ENCODE results near the gene LRRC59. TPM values are rescaled to one million over a fixed set of nuclear protein-coding genes. Genes with fewer than 3 reads are reported as not detected.

LRRC59 gene
- total RNA-seq (2014; rRNA removed; shearing (Covaris generic)) = 109 and 124 TPM in 2 replicates
- polyA plus RNA-seq (2016; fragmentation: Nextera tagmentation; extraction: Ambion mirVana) = 46.4 and 47.1 TPM in 2 replicates
- long read RNA-seq, transcript LRRC59-201 (7 exons, 2,910 nt) = major isoform, 21 of 25 reads
- long read RNA-seq, partial matches to known transcripts = 0 of 25 reads
- long read RNA-seq, other reads (novel, unspliced or antisense) = 4 of 25 reads

DNA sequence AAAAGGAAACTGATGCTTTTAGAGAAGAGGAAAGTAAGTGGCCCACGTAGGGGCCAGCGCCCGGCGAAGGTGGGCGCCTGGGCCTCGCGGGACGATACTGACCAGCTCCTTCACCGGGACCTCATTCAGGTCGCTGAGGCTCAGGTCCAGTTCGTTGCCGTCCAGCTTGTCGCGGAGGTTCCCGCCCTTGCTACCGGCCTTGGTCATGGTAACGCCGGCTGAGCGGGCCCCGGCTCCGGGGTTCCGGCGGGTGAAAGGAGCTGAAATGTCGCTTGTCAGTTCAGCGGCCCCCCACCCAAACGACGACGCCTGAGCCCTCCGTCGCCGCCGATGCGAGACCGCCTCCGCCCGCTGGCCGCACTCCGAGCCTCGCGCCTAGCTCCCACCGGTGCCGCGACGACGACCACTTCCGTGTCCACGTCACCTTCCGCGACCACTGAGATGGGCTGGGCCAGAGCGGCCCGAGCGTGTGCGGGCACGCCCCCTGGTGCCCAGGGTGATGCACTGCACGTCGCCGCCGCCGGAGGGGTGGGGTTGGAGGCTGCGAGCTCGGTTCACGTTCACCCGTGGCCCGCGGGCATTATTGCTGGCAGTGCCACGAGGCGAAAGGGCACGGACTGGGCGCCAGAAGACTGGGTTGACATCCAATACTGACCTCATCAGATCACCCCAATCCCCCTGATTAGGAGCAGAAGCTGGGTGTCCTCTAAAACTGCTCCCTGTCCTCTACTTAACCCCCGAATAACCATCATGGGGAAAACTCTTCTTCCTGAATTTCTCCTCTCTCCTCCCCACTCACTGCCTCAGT is at the start of gene LRRC59:
LRRC59 (minus strand) TSS at position 413 of the 808 bp plus-strand sequence; CDS start at position 207, 206 bp downstream.
- H3K27ac Mint-ChIP-seq = no peak within 1 kb of the TSS
- DNase-seq (ENCODE audit: low spot score) (peak; percentile 79), ATAC-seq (peak; percentile 96)
- Histone ChIP-seq H4K20me1 (replicated peaks; ENCODE audit: insufficient read depth) (peaks cover 27% of the 10 kb centered on the region), H3K9me2 (ENCODE audit: insufficient read depth) (no peaks in the 10 kb centered on the region), H3K4me2 (peak within 1 kb of the TSS; percentile 98), H3K27me3 (ENCODE audit: insufficient read depth) (no peaks in the 10 kb centered on the region), H3F3A (replicated peaks; ENCODE audit: low read depth) (no peaks in the 10 kb centered on the region), H3K27ac (ENCODE audit: low read depth) (no peak within 1 kb of the TSS), H3K79me2 (replicated peaks; ENCODE audit: insufficient read depth) (peaks cover 25% of the 10 kb centered on the region), H3K36me3 (ENCODE audit: insufficient read depth) (peaks cover 20% of the 10 kb centered on the region), H3K4me1 (ENCODE audit: insufficient read depth) (peaks cover 4% of the 10 kb centered on the region; the same call in 1 of the 2 replicates), H2AFZ (peak within 1 kb of the TSS; percentile 99), H3K4me3 (peak within 1 kb of the TSS; percentile 98)
- H3K4me3 Mint-ChIP-seq = peak within 1 kb of the TSS; percentile 87
- peaks cover 16% of the 10 kb centered on the region; the same call in 1 of the 3 replicates for H3K9me3 Mint-ChIP-seq
- peaks cover 6% of the 10 kb centered on the region for H3K27me3 Mint-ChIP-seq (ENCODE audit: insufficient read depth, low read depth, poor library complexity)
- H3K36me3 Mint-ChIP-seq (ENCODE audit: low read depth) = peaks cover 29% of the 10 kb centered on the region
- peaks cover 10% of the 10 kb centered on the region for H3K4me1 Mint-ChIP-seq
- TF ChIP-seq ZNF331 (CRISPR knock-in tag; IDR thresholded peaks at IDR 0.05; ENCODE audit: low read depth) (no peak), POLR2AphosphoS5 (IDR thresholded peaks at IDR 0.05; ENCODE audit: low read depth) (peak; percentile 93), CREB1 (CRISPR knock-in tag; IDR thresholded peaks at IDR 0.05; ENCODE audit: low read depth) (peak; percentile 95), ZNF114 (CRISPR knock-in tag; IDR thresholded peaks at IDR 0.05) (no peak), EZH2phosphoT487 (IDR thresholded peaks at IDR 0.05; ENCODE audit: unreplicated experiment) (no peak), NANOG (IDR thresholded peaks at IDR 0.05; ENCODE audit: borderline replicate concordance) (no peak)
- TF ChIP-seq, protein P1, sequence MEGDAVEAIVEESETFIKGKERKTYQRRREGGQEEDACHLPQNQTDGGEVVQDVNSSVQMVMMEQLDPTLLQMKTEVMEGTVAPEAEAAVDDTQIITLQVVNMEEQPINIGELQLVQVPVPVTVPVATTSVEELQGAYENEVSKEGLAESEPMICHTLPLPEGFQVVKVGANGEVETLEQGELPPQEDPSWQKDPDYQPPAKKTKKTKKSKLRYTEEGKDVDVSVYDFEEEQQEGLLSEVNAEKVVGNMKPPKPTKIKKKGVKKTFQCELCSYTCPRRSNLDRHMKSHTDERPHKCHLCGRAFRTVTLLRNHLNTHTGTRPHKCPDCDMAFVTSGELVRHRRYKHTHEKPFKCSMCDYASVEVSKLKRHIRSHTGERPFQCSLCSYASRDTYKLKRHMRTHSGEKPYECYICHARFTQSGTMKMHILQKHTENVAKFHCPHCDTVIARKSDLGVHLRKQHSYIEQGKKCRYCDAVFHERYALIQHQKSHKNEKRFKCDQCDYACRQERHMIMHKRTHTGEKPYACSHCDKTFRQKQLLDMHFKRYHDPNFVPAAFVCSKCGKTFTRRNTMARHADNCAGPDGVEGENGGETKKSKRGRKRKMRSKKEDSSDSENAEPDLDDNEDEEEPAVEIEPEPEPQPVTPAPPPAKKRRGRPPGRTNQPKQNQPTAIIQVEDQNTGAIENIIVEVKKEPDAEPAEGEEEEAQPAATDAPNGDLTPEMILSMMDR (conservative IDR thresholded peaks at IDR 0.05; ENCODE audit: low read depth in 2 of 2) = peak; percentile 73 to 97
- TF ChIP-seq, protein P2, sequence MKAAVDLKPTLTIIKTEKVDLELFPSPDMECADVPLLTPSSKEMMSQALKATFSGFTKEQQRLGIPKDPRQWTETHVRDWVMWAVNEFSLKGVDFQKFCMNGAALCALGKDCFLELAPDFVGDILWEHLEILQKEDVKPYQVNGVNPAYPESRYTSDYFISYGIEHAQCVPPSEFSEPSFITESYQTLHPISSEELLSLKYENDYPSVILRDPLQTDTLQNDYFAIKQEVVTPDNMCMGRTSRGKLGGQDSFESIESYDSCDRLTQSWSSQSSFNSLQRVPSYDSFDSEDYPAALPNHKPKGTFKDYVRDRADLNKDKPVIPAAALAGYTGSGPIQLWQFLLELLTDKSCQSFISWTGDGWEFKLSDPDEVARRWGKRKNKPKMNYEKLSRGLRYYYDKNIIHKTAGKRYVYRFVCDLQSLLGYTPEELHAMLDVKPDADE (IDR thresholded peaks at IDR 0.05) = peak; percentile 78

DNA sequence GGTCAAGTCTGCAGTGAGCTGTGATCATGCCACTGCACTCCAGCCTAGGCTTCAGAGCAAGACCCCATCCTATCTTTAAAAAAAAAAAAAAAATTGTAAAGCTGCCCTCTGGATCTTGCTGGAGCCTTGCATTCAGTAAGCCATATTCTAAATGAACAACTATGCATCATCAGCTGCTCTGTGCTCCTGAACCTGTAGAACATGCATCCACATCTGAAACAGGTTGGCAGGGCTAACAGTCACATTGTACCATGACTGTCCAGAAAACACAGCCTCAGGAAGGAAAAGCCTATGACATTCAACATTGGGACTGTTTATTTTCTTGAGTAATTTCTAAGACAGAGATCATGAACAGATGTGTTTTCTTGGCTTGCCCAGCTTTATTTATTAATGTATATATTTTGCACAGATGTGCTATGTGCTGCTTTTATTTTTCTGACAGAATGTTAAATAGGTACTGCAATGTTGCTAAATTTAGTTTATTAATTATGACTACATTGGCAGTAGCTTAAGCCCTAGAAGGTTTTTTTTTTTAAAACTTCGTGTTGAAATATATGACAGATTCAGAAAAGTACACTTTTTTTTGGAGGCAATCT is 48.5 kb upstream of the LRRC59 start:
- no peaks in the 10 kb centered on the region for H3K36me3 Mint-ChIP-seq (ENCODE audit: low read depth)
- H3K27ac ChIP-seq (ENCODE audit: low read depth) = no peak overlapping the region
- H3K27ac Mint-ChIP-seq = no peak overlapping the region
- ATAC-seq = no peak
- no peaks in the 10 kb centered on the region for H3K27me3 ChIP-seq (ENCODE audit: insufficient read depth)
- no peaks in the 10 kb centered on the region for H3F3A ChIP-seq (replicated peaks; ENCODE audit: low read depth)
- no peak overlapping the region for H3K4me2 ChIP-seq
- no peaks in the 10 kb centered on the region for H3K36me3 ChIP-seq (ENCODE audit: insufficient read depth)
- H3K4me1 ChIP-seq (ENCODE audit: insufficient read depth) = peaks cover 9% of the 10 kb centered on the region
- H3K4me1 Mint-ChIP-seq = peaks cover 8% of the 10 kb centered on the region
- no peak for DNase-seq (ENCODE audit: low spot score)
- no peak overlapping the region for H2AFZ ChIP-seq
- no peaks in the 10 kb centered on the region for H3K79me2 ChIP-seq (replicated peaks; ENCODE audit: insufficient read depth)
- peaks cover 12% of the 10 kb centered on the region for H4K20me1 ChIP-seq (replicated peaks; ENCODE audit: insufficient read depth)
- no peaks in the 10 kb centered on the region for H3K9me2 ChIP-seq (ENCODE audit: insufficient read depth)
- H3K4me3 Mint-ChIP-seq = no peak overlapping the region
- H3K9me3 Mint-ChIP-seq = no peaks in the 10 kb centered on the region
- no peak overlapping the region for H3K4me3 ChIP-seq
- H3K27me3 Mint-ChIP-seq (ENCODE audit: insufficient read depth, low read depth, poor library complexity) = peaks cover 2% of the 10 kb centered on the region
- TF ChIP-seq, protein P2 (IDR thresholded peaks at IDR 0.05) = no peak
